GM12873 (cell line): Measurements from ENCODE around the gene IGF1.

ENCODE experiments used
- CTCF ChIP-seq: IDR thresholded peaks from 2 replicates; pipeline ENCODE4 v1.5.1; 2012; ENCODE audit warnings: low read depth, mild to moderate bottlenecking, moderate library complexity, low read length, control low read depth; ENCODE audit not compliant: insufficient read depth; ENCODE audit errors: missing control alignments

IGF1 gene

DNA sequence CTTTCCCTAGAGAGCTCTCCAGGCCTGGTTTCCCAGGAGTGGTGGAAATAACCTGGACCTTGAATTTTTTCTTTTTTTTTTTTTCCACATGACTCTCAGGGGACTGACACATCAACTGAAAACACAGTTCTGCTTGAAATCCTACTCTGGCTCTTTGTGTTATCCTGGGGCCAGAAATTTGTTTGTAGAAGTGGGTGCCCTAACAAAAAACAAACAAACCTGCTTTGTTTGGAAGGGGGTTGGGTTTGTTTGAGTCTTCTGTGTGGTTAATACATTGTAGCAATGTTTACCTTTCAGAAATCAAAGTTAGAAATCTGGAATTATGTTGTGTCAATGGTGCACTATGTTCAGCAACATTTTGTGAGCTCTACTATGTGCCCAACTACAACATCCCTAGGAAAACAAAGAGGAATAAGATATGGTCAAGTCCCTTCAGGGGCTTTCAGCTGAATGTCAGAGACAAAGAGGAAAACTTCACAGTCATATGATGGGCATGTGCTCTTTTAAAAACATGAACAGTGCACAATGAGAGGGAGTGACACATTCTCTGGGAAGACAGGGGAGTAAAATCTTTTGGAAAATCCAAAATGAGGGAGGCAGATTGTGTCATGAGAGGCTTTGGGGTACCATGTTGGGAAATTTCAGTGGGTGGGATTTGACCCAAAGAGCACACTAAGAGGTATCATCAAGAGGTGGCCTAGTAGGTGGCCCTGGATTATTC lies 1.5 kb upstream of the IGF1 start:
- no peak for TF ChIP-seq CTCF

GRCh38 chr12:102479939-102480338 lies 424 bp downstream of the IGF1 start:
- TF ChIP-seq CTCF: no peak

- TF ChIP-seq CTCF: no peak
Measured at GRCh38 chr12:102479099-102479885, 1.1 kb downstream of the IGF1 start.

- no peak for TF ChIP-seq CTCF
Measured at GRCh38 chr12:102478405-102479098, 1.8 kb downstream of the IGF1 start.

GRCh38 chr12:102475355-102475754 lies 5.0 kb downstream of the IGF1 start:
- TF ChIP-seq CTCF: no peak

DNA sequence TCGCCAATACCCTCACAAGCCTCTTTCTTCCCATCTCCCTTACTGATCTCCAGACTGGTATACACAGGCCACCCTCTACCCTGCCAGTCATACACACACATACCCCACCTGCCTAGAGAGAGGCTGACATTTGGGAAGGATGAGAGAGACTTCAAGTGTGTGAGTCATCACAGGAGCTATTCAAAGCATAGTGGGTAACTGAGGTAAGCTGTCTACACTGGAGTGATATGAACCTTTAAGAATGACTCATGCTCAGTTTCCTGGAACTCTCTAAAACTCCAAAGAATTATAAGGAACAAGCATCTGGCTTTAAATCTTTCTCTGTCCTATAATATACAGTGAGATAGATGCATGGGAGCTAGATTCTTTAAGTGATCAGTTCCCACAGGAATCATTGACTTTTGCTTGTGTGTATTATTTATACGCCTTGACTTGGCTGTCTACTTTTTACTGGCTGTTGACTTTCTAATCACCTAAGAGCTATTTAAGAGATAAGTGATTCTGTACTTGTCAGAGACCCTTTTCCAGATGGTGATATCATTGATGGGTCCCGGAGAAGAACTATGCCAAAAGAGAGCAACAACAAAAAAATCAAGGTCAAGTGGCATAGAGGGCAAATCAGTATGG lies 5.8 kb downstream of the IGF1 start:
- no peak for TF ChIP-seq CTCF

DNA sequence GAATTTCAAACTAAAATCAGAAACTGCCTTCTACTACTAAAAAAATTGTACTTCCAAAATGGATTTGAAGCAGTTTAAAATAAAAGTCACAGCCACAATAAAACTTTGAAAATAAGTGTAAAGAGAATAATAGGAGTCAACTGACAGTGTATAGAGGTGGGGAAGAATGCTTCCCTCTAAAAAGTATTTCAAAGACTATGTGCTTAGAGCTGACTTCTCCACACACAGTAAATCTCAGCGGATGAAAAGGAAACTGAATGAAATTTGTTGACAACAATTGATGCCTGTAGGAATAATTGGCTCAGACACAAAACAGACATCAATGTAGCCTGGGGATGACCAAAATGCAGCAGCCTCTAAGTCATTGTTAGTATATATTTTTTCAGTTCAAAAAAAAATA lies 7.9 kb downstream of the IGF1 start:
- TF ChIP-seq CTCF: no peak
